HG03095 (cell line): Measurements from ENCODE around the gene ANLN.
"Not testable (repeated sequence)": the region's sequence is repeated elsewhere in the genome, so short reads cannot be mapped to it uniquely, and the experiment has no call there.

Experiments used
- ATAC-seq: cut with Tn5 transposase; IDR thresholded peaks from one replicate; pipeline ENCODE4 v1.9.1; 2021; ENCODE audit warnings: moderate library complexity; ENCODE audit not compliant: unreplicated experiment

ANLN gene

GRCh38 chr7:36389371-36390198, at the start of gene ANLN:
Gene ANLN (plus strand): TSS chr7:36389862. CDS start chr7:36390027, 165 bp downstream.
- ATAC-seq = peak; percentile 78

- ATAC-seq = no peak
Measured at GRCh38 chr7:36343548-36343947, 46.1 kb upstream of the ANLN start.

GRCh38 chr7:36344622-36345021, 45.0 kb upstream of the ANLN start:
- ATAC-seq = no peak

- ATAC-seq = no peak
Measured at GRCh38 chr7:36346260-36346831, 43.3 kb upstream of the ANLN start.

GRCh38 chr7:36348256-36348655, 41.4 kb upstream of the ANLN start:
- no peak for ATAC-seq

GRCh38 chr7:36348771-36349170, 40.9 kb upstream of the ANLN start:
- ATAC-seq = no peak

- ATAC-seq = no peak
Measured at GRCh38 chr7:36349626-36350025, 40.0 kb upstream of the ANLN start.

GRCh38 chr7:36355490-36355889, 34.2 kb upstream of the ANLN start:
- ATAC-seq = no peak

- no peak for ATAC-seq
Measured at GRCh38 chr7:36357054-36357453, 32.6 kb upstream of the ANLN start.

GRCh38 chr7:36358589-36358988, 31.1 kb upstream of the ANLN start:
- no peak for ATAC-seq

GRCh38 chr7:36360244-36360643, 29.4 kb upstream of the ANLN start:
- ATAC-seq = no peak

GRCh38 chr7:36361227-36361626, 28.4 kb upstream of the ANLN start:
- no peak for ATAC-seq

GRCh38 chr7:36363515-36363914, 26.1 kb upstream of the ANLN start:
- no peak for ATAC-seq

GRCh38 chr7:36366005-36366717, 23.5 kb upstream of the ANLN start:
- no peak for ATAC-seq

- peak; percentile 99 for ATAC-seq
Measured at GRCh38 chr7:36366718-36367560, 22.7 kb upstream of the ANLN start.

- no peak for ATAC-seq
Measured at GRCh38 chr7:36367561-36368077, 22.0 kb upstream of the ANLN start.

- no peak for ATAC-seq
Measured at GRCh38 chr7:36368496-36368895, 21.2 kb upstream of the ANLN start.

GRCh38 chr7:36369171-36369570, 20.5 kb upstream of the ANLN start:
- ATAC-seq = no peak

- no peak for ATAC-seq
Measured at GRCh38 chr7:36370046-36370445, 19.6 kb upstream of the ANLN start.

- ATAC-seq = no peak
Measured at GRCh38 chr7:36372156-36372555, 17.5 kb upstream of the ANLN start.

GRCh38 chr7:36378555-36378954, 11.1 kb upstream of the ANLN start:
- ATAC-seq = not testable (repeated sequence)
